RWPE2 (cell line): ENCODE data around the gene RIC3.

Experiments
- ATAC-seq: fragments of 200-7000 bp; cut with Tn5 transposase; 3 replicates; pipeline ENCODE4 v1.9.1; 2021; ENCODE audit warnings: low read depth
- DNase-seq: peaks from one replicate; pipeline ENCODE4 v3.0.0-alpha.2; 2020; ENCODE audit warnings: low spot score
- H3K27ac ChIP-seq: fragments of 450-650 bp; 2 replicates; pipeline ENCODE4 v1.5.1; 2017; ENCODE audit warnings: mild to moderate bottlenecking; ENCODE audit not compliant: poor library complexity, severe bottlenecking
- H3K27me3 ChIP-seq: fragments of 250-450 bp; sonication (Bioruptor Pico); 2 replicates; pipeline ENCODE4 v1.5.1; 2021; ENCODE audit warnings: mild to moderate bottlenecking, moderate library complexity; ENCODE audit not compliant: insufficient read depth, poor library complexity, severe bottlenecking
- H3K36me3 ChIP-seq: fragments of 250-450 bp; sonication (Bioruptor Pico); 2 replicates; pipeline ENCODE4 v1.5.1; 2020; ENCODE audit warnings: low read depth, mild to moderate bottlenecking, moderate library complexity
- H3K4me1 ChIP-seq: fragments of 250-450 bp; sonication (Bioruptor Pico); 2 replicates; pipeline ENCODE4 v1.5.1; 2021; ENCODE audit warnings: mild to moderate bottlenecking, moderate library complexity; ENCODE audit not compliant: insufficient read depth, poor library complexity, severe bottlenecking
- H3K4me3 ChIP-seq: fragments of 250-450 bp; sonication (Bioruptor Pico); 2 replicates; pipeline ENCODE4 v1.5.1; 2021; ENCODE audit warnings: mild to moderate bottlenecking, moderate library complexity; ENCODE audit not compliant: severe bottlenecking
- H3K9me3 ChIP-seq: fragments of 250-450 bp; sonication (Bioruptor Pico); 2 replicates; pipeline ENCODE4 v1.5.1; 2021; ENCODE audit warnings: mild to moderate bottlenecking, moderate library complexity; ENCODE audit not compliant: severe bottlenecking
- TF ChIP-seq, protein P1 (sequence below): fragments of 450-650 bp; IDR thresholded peaks from one replicate; pipeline ENCODE4 v1.5.1; 2017; ENCODE audit warnings: mild to moderate bottlenecking, moderate library complexity; ENCODE audit not compliant: poor library complexity, severe bottlenecking

RIC3 gene

DNA sequence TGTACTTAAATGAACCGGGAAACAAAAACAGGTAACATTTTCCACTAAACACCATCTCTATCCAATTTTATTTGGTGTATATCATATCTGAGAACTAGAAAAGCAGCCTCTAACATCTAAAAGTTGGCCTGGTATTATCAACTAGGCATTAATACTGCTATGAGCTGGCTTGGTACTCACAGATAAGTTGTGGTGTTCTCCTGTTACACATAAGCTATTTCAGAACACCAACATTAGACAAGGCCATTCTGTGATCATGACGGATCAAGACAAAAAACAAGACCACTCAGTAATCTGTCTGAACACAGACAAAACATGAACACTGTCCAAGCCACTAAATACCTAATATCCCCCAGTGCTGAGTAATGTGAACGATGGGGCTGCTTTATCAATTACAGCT is 11.9 kb downstream of the RIC3 start:
- TF ChIP-seq, protein P1, sequence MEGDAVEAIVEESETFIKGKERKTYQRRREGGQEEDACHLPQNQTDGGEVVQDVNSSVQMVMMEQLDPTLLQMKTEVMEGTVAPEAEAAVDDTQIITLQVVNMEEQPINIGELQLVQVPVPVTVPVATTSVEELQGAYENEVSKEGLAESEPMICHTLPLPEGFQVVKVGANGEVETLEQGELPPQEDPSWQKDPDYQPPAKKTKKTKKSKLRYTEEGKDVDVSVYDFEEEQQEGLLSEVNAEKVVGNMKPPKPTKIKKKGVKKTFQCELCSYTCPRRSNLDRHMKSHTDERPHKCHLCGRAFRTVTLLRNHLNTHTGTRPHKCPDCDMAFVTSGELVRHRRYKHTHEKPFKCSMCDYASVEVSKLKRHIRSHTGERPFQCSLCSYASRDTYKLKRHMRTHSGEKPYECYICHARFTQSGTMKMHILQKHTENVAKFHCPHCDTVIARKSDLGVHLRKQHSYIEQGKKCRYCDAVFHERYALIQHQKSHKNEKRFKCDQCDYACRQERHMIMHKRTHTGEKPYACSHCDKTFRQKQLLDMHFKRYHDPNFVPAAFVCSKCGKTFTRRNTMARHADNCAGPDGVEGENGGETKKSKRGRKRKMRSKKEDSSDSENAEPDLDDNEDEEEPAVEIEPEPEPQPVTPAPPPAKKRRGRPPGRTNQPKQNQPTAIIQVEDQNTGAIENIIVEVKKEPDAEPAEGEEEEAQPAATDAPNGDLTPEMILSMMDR: no peak
- DNase-seq: no peak
- H3K36me3 ChIP-seq: no peaks in the 10 kb centered on the region
- ATAC-seq: no peak
- H3K4me1 ChIP-seq: no peaks in the 10 kb centered on the region
- no peak overlapping the region for H3K27ac ChIP-seq
- no peak overlapping the region for H3K4me3 ChIP-seq
- no peaks in the 10 kb centered on the region for H3K9me3 ChIP-seq
- H3K27me3 ChIP-seq: no peaks in the 10 kb centered on the region

DNA sequence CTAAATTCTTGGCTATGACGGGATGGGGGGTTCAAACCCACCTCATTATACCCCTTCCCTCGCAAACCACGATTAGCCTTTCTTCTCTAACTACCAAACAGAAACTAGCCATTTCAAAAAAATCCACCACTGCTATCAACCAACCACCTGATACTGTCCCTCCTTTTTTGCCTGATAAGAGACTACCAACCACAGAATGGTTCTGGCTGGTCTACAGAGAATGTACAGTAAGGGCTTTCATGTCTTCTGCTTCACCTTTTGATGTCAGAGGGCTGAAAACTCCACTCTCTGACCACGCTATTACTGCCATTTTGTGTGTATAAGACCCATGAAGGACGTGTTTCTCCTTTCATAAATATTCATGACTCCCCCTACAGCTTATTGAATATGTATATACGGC is 19.1 kb downstream of the RIC3 start:
- TF ChIP-seq, protein P1: no peak
- Histone ChIP-seq H3K27me3 (no peaks in the 10 kb centered on the region), H3K4me1 (no peaks in the 10 kb centered on the region), H3K4me3 (no peak overlapping the region), H3K27ac (no peak overlapping the region), H3K36me3 (no peaks in the 10 kb centered on the region), H3K9me3 (no peaks in the 10 kb centered on the region)
- ATAC-seq (no peak), DNase-seq (no peak)

GRCh38 chr11:8138526-8138925 is 30.3 kb downstream of the RIC3 start:
- Histone ChIP-seq H3K4me1 (peaks cover 13% of the 10 kb centered on the region), H3K4me3 (no peak overlapping the region), H3K27me3 (no peaks in the 10 kb centered on the region), H3K9me3 (peaks cover 5% of the 10 kb centered on the region), H3K27ac (peak overlapping the region; percentile 58), H3K36me3 (no peaks in the 10 kb centered on the region)
- DNase-seq (no peak), ATAC-seq (peak; percentile 67)
- TF ChIP-seq, protein P1: no peak

DNA sequence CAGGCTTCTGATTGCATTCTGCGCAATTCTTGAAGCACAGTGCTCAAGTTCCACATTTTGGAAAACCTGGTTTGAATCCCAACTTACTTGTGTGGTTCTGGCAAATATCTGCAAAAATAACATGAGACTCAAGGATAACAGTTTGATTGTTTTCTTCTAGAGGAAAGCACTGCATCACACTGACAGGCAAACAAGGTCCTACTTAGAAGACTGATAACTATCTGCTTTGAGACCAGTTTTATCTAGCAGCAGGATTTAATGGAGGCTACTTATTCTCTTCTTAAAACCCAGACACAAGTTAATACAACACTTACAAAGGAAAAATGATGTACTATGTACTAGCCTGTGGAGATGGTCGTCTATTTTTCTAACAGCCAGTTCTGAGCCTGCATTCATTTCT is 41.4 kb downstream of the RIC3 start:
- H3K27ac ChIP-seq: no peak overlapping the region
- H3K9me3 ChIP-seq: no peaks in the 10 kb centered on the region
- TF ChIP-seq, protein P1: no peak
- DNase-seq: no peak
- ATAC-seq: no peak
- H3K4me1 ChIP-seq: no peaks in the 10 kb centered on the region
- H3K36me3 ChIP-seq: no peaks in the 10 kb centered on the region
- peaks cover 4% of the 10 kb centered on the region for H3K27me3 ChIP-seq
- no peak overlapping the region for H3K4me3 ChIP-seq

- TF ChIP-seq, protein P1: no peak
These were observed 42.1 kb downstream of the RIC3 start for GRCh38 chr11:8126649-8127289.

More at GRCh38 chr11:8126649-8127289, 42.1 kb downstream of the RIC3 start:
- Histone ChIP-seq H3K4me3 (no peak overlapping the region), H3K36me3 (no peaks in the 10 kb centered on the region), H3K27ac (no peak overlapping the region), H3K4me1 (no peaks in the 10 kb centered on the region), H3K27me3 (peaks cover 4% of the 10 kb centered on the region), H3K9me3 (no peaks in the 10 kb centered on the region)
- ATAC-seq: no peak
- DNase-seq: no peak
